ENCODE results near the gene TMEM135.

GRCh38 chr11:87317441-87317840 lies 279.7 kb downstream of the TMEM135 start:
- no peak for TF ChIP-seq CTCF (IDR thresholded peaks at IDR 0.05; ENCODE audit: insufficient read depth, low read depth, low read length)
- no peak for TF ChIP-seq EZH2 (IDR thresholded peaks at IDR 0.05; ENCODE audit: insufficient read depth, low read length)
